Keratinocyte (primary cell): ENCODE measurements around the gene HGFAC.

Experiments
- EZH2 ChIP-seq: IDR thresholded peaks from one replicate; pipeline ENCODE4 v1.6.1; 2012; ENCODE audit warnings: inconsistent platforms, mild to moderate bottlenecking, low read length, moderate library complexity
- TF ChIP-seq, protein P1 (sequence below), 3 experiments: IDR thresholded peaks in 1 of 3; conservative IDR thresholded peaks in 1 of 3; optimal IDR thresholded peaks in 1 of 3; 2 replicates in 2 of 3; 3 replicates in 1 of 3; pipeline versions ENCODE3 to v1.5.1; 2011; ENCODE audit warnings: low read length in 3 of 3, mild to moderate bottlenecking in 3 of 3, moderate library complexity in 2 of 3, control low read depth in 1 of 3, inconsistent platforms in 1 of 3; ENCODE audit not compliant: insufficient read depth in 2 of 3; ENCODE audit errors: extremely low read depth in 1 of 3

DNA sequence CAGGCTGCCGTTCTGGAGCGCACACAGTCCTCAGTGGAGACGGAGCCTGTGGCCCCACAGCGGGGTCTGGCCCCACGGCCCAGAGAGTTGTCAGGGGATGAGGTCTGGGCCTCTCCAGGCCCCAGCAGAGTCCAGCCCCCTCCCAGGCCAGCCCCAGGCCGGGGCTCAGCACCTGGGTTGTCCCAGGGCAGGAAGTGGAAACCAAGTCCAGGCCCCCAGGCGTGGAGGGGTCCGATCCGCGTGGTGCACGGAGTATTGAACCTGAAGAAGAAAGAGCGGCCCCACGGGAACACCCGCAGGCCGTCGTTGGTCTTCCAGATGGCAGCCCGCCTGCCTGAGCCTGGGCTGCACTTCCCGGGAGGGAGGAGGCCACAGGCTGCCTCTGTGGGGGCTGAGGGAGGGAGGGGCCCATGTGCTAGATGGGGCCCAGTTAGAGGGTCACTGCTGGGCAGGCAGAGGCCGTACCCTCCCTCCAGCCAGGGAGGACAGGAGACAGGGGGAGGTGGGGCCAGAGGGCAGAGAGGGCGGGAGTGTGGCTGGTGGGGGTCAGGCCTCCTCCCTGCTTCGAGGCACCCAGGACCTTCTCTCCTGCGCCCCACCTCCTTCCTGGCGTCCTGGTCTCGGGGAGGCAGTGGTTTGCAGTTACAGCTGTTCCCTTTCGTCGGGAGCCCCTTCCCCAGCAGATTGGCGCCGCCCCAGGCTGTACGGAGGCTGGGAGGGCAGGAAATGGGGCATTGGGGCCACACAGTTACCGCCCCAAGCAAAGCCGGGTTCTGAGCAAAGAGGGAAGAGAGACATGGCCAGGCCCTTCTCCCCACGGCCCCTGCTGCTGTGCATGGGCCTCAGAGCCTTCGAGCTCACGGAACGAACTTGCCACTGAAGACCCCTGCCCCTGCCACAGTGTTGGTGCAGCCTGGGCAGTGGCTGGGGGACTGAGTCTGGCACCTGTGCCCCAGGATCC, 8.1 kb downstream of the HGFAC start:
- TF ChIP-seq, protein P1, sequence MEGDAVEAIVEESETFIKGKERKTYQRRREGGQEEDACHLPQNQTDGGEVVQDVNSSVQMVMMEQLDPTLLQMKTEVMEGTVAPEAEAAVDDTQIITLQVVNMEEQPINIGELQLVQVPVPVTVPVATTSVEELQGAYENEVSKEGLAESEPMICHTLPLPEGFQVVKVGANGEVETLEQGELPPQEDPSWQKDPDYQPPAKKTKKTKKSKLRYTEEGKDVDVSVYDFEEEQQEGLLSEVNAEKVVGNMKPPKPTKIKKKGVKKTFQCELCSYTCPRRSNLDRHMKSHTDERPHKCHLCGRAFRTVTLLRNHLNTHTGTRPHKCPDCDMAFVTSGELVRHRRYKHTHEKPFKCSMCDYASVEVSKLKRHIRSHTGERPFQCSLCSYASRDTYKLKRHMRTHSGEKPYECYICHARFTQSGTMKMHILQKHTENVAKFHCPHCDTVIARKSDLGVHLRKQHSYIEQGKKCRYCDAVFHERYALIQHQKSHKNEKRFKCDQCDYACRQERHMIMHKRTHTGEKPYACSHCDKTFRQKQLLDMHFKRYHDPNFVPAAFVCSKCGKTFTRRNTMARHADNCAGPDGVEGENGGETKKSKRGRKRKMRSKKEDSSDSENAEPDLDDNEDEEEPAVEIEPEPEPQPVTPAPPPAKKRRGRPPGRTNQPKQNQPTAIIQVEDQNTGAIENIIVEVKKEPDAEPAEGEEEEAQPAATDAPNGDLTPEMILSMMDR (optimal IDR thresholded peaks at IDR 0.05 in 1 of 3, IDR thresholded peaks at IDR 0.05 in 1 of 3, conservative IDR thresholded peaks at IDR 0.05 in 1 of 3; ENCODE audit: extremely low read depth in 1 of 3, insufficient read depth in 2 of 3, low read length in 3 of 3) = no peak
- no peak for TF ChIP-seq EZH2
